SK-N-SH (cell line): Measurements from ENCODE around the gene SUCNR1. TPM values are rescaled to one million over a fixed set of nuclear protein-coding genes. Genes with fewer than 3 reads are reported as not detected.

Experiments
- CTCF ChIA-PET: fragments of 300-600, 350-600 bp; formaldehyde crosslinking; extraction: SDS; loops from one replicate; lab custom pipeline; 2021; lab: Yijun Ruan, JAX
- POLR2A ChIA-PET: fragments of 350-600 bp; sonication (Branson Sonifier 250); formaldehyde crosslinking; extraction: SDS; loops from one replicate; lab custom pipeline; 2020; ENCODE audit warnings: antibody characterized with exemption, inconsistent platforms; lab: Yijun Ruan, JAX
- DNase-seq: peaks from one replicate; pipeline ENCODE4 v3.0.0; 2012
- H2AFZ ChIP-seq: fragments of 200-600 bp; sonication (generic); 2 replicates; pipeline ENCODE4 v1.8.1; 2016; ENCODE audit warnings: antibody characterized with exemption, mild to moderate bottlenecking, low read depth
- H3F3A ChIP-seq: fragments of 200-600 bp; sonication (generic); replicated peaks from 2 replicates; pipeline ENCODE3; 2016; ENCODE audit warnings: antibody characterized with exemption, mild to moderate bottlenecking; ENCODE audit not compliant: insufficient read depth
- H3K27ac ChIP-seq, 2 experiments: fragments of 200-500 bp in 1 of 2; fragments of 200-600 bp in 1 of 2; sonication (Bioruptor generic) in 1 of 2; sonication (generic), shearing (Covaris generic) in 1 of 2; 2 replicates each; pipeline versions ENCODE4 v1.5.1 to v1.6.1; 2014 to 2016; ENCODE audit warnings: low read depth in 2 of 2, inconsistent platforms in 1 of 2, low read length in 1 of 2, mild to moderate bottlenecking in 1 of 2, mixed read lengths in 1 of 2
- H3K27me3 ChIP-seq: fragments of 200-600 bp; sonication (generic), shearing (Covaris generic); 2 replicates; pipeline ENCODE4 v1.6.1; 2016; ENCODE audit warnings: mixed run types; ENCODE audit not compliant: insufficient read depth
- H3K36me3 ChIP-seq, 2 experiments: fragments of 200-500 bp in 1 of 2; fragments of 200-600 bp in 1 of 2; sonication (Bioruptor generic) in 1 of 2; sonication (generic) in 1 of 2; replicated peaks in 1 of 2; 2 replicates each; pipeline versions ENCODE3 to v1.5.1; 2014 to 2016; ENCODE audit warnings: low read length in 1 of 2, mild to moderate bottlenecking in 1 of 2; ENCODE audit not compliant: insufficient read depth in 2 of 2, control insufficient read depth in 1 of 2
- H3K4me1 ChIP-seq, 2 experiments: fragments of 200-500 bp in 1 of 2; fragments of 200-600 bp in 1 of 2; sonication (Bioruptor generic) in 1 of 2; sonication (generic), shearing (Covaris generic) in 1 of 2; 2 replicates each; pipeline versions ENCODE4 v1.5.1 to v1.6.1; 2014 to 2016; ENCODE audit warnings: low read depth in 1 of 2, low read length in 1 of 2, mixed run types in 1 of 2; ENCODE audit not compliant: insufficient read depth in 2 of 2, control insufficient read depth in 1 of 2
- H3K4me2 ChIP-seq: fragments of 200-600 bp; sonication (generic), shearing (Covaris generic); 2 replicates; pipeline ENCODE4 v1.6.1; 2017; ENCODE audit warnings: mixed run types
- H3K4me3 ChIP-seq, 2 experiments: fragments of 200-500 bp in 1 of 2; fragments of 200-600 bp in 1 of 2; sonication (Bioruptor generic) in 1 of 2; sonication (generic), shearing (Covaris generic) in 1 of 2; 2 replicates each; pipeline versions ENCODE4 v1.5.1 to v1.8.1; 2014 to 2016; ENCODE audit warnings: low read depth in 2 of 2, inconsistent platforms in 1 of 2, low read length in 1 of 2, mild to moderate bottlenecking in 1 of 2, mixed read lengths in 1 of 2, moderate library complexity in 1 of 2
- H3K79me2 ChIP-seq: fragments of 200-600 bp; sonication (generic); 2 replicates; pipeline ENCODE4 v1.8.1; 2017; ENCODE audit warnings: mild to moderate bottlenecking; ENCODE audit not compliant: insufficient read depth
- H3K9ac ChIP-seq: fragments of 200-600 bp; sonication (generic); 2 replicates; pipeline ENCODE4 v1.6.1; 2017; ENCODE audit warnings: mixed run types
- H3K9me2 ChIP-seq: fragments of 200-600 bp; sonication (generic); 2 replicates; pipeline ENCODE4 v1.6.1; 2017; ENCODE audit warnings: mixed run types
- H3K9me3 ChIP-seq: fragments of 200-600 bp; sonication (generic); 2 replicates; pipeline ENCODE4 v1.6.1; 2017; ENCODE audit warnings: mixed run types, mild to moderate bottlenecking, moderate library complexity
- H4K20me1 ChIP-seq: fragments of 200-600 bp; sonication (generic); 2 replicates; pipeline ENCODE4 v1.6.1; 2017; ENCODE audit warnings: mild to moderate bottlenecking, mixed run types; ENCODE audit not compliant: insufficient read depth
- EZH2phosphoT487 ChIP-seq: fragments of 200-600 bp; sonication (generic); IDR thresholded peaks from 2 replicates; pipeline ENCODE4 v1.6.1; 2017; ENCODE audit warnings: low read depth, mixed run types, mild to moderate bottlenecking, antibody characterized with exemption, moderate library complexity, borderline replicate concordance
- FOXM1 ChIP-seq: IDR thresholded peaks from 2 replicates; pipeline ENCODE4 v1.4.0; 2012; ENCODE audit warnings: low read depth, mild to moderate bottlenecking
- JUND ChIP-seq: IDR thresholded peaks from 2 replicates; pipeline ENCODE4 v1.4.0; 2012
- MEF2A ChIP-seq: IDR thresholded peaks from 2 replicates; pipeline ENCODE4 v1.4.0; 2012; ENCODE audit warnings: low read depth, borderline replicate concordance
- RAD21 ChIP-seq: IDR thresholded peaks from 2 replicates; pipeline ENCODE4 v1.6.1; 2012; ENCODE audit warnings: mild to moderate bottlenecking, low read length
- RCOR1 ChIP-seq: fragments of 150-350 bp; IDR thresholded peaks from 2 replicates; pipeline ENCODE4 v1.6.1; 2017; ENCODE audit warnings: antibody characterized with exemption, low read length
- RFX5 ChIP-seq: IDR thresholded peaks from 2 replicates; pipeline ENCODE4 v1.6.1; 2012; ENCODE audit warnings: mild to moderate bottlenecking, improper control_type of control experiment, low read length
- TAF1 ChIP-seq: IDR thresholded peaks from 2 replicates; pipeline ENCODE4 v1.6.1; 2012; ENCODE audit warnings: low read depth, mild to moderate bottlenecking, low read length, moderate library complexity, borderline replicate concordance
- TEAD4 ChIP-seq: IDR thresholded peaks from 2 replicates; pipeline ENCODE4 v1.4.0; 2012; ENCODE audit warnings: mild to moderate bottlenecking, borderline replicate concordance; ENCODE audit not compliant: insufficient read depth
- WGBS: methylation state at CpG from one replicate; pipeline ENCODE4 v1.1.6; 2017; ENCODE audit warnings: low lambda C conversion rate; 5-methylcytosine and 5-hydroxymethylcytosine counted together
- polyA plus RNA-seq, 3 experiments: library from polyadenylated mRNA; depleted of rRNA; stranded (reverse); fragments of >200 nt; gene quantifications; 2 replicates each; pipeline ENCODE4 v1.2.3, GENCODE V29; 2012
- TF ChIP-seq, protein P1 (sequence below): IDR thresholded peaks from 2 replicates; pipeline ENCODE4 v1.6.1; 2012; ENCODE audit warnings: mild to moderate bottlenecking, low read depth, low read length, moderate library complexity

SUCNR1 gene
- polyA plus RNA-seq, 1 of the 3 experiments (the other 2 are of a cell fraction) = 1.5 TPM

DNA sequence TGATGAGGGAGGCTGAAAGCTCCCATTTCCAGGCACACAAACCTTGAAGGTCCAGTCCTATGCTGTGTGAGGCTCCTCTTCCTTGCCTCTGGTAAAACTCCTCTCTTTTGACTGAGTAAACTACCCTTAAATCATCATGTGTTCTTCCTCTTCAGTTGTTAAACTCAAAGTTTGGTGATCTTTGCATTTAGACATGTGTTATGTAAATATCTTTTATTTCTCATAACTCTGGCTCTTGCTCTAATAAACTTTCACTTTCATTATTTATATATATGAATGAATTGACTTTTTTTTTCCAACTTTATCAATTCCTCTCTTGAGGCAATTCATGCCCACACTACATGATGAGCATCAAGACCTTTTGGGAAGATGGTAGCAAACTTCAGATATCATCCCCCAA, 26.6 kb downstream of the SUCNR1 start:
- POLR2A ChIA-PET = no interaction called here
- H3K4me1 ChIP-seq = peaks cover 0 to 48% of the 10 kb centered on the region in 2 experiments; a peak in 1 of 4 replicates
- peak overlapping the region; percentile 60; the same call in 1 of the 2 replicates for H3K4me2 ChIP-seq

DNA sequence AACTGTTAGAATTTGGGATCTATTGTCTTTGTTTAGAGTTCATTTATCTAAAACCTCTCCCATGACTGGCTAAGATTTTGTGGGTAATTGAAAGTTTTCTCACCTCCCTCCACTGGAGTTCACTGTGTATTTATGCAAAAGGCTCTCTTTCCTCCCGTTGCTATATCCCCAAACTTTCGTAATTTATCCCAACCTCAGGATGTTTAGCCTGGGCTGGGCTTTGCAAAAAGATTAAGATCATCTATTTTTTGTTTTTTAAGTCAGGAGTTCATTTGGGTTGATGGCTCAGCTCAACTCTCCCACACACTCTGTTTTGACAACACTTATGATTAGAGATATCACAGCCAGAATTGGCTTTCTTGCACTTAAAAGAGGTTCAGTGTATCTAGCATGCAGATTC, 27.0 kb downstream of the SUCNR1 start:
- peak overlapping the region; percentile 67 to 89 for H3K27ac ChIP-seq
- CTCF ChIA-PET = no interaction called here
- peaks cover 0 to 51% of the 10 kb centered on the region in 2 experiments; a peak in 1 of 4 replicates for H3K4me1 ChIP-seq
- H4K20me1 ChIP-seq = no peaks in the 10 kb centered on the region
- H3K79me2 ChIP-seq = peaks cover 45% of the 10 kb centered on the region; the same call in 1 of the 2 replicates
- H3K9ac ChIP-seq = peak overlapping the region; percentile 32; the same call in 1 of the 2 replicates
- no peaks in the 10 kb centered on the region for H3K27me3 ChIP-seq
- no peaks in the 10 kb centered on the region for H3K36me3 ChIP-seq
- no peak for DNase-seq
- H3F3A ChIP-seq = peaks cover 55% of the 10 kb centered on the region
- 0 out of 2 replicates have a peak overlapping the region, but pooled peaks have one; percentile 60 for H3K4me2 ChIP-seq
- no peaks in the 10 kb centered on the region for H3K9me3 ChIP-seq
- no peak overlapping the region for H2AFZ ChIP-seq
- TF ChIP-seq FOXM1 (no peak), TAF1 (no peak), JUND (no peak), MEF2A (no peak), EZH2phosphoT487 (no peak), RFX5 (no peak), TEAD4 (no peak), RAD21 (no peak), RCOR1 (no peak)
- TF ChIP-seq, protein P1, sequence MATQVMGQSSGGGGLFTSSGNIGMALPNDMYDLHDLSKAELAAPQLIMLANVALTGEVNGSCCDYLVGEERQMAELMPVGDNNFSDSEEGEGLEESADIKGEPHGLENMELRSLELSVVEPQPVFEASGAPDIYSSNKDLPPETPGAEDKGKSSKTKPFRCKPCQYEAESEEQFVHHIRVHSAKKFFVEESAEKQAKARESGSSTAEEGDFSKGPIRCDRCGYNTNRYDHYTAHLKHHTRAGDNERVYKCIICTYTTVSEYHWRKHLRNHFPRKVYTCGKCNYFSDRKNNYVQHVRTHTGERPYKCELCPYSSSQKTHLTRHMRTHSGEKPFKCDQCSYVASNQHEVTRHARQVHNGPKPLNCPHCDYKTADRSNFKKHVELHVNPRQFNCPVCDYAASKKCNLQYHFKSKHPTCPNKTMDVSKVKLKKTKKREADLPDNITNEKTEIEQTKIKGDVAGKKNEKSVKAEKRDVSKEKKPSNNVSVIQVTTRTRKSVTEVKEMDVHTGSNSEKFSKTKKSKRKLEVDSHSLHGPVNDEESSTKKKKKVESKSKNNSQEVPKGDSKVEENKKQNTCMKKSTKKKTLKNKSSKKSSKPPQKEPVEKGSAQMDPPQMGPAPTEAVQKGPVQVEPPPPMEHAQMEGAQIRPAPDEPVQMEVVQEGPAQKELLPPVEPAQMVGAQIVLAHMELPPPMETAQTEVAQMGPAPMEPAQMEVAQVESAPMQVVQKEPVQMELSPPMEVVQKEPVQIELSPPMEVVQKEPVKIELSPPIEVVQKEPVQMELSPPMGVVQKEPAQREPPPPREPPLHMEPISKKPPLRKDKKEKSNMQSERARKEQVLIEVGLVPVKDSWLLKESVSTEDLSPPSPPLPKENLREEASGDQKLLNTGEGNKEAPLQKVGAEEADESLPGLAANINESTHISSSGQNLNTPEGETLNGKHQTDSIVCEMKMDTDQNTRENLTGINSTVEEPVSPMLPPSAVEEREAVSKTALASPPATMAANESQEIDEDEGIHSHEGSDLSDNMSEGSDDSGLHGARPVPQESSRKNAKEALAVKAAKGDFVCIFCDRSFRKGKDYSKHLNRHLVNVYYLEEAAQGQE = no peak
- POLR2A ChIA-PET = no interaction called here
- no peaks in the 10 kb centered on the region for H3K9me2 ChIP-seq
- 33% methylated on average over 2 of the region's 2 CpGs for WGBS
- no peak overlapping the region for H3K4me3 ChIP-seq

More for the DNA sequence above, 26.6 kb downstream of the SUCNR1 start:
- H3K27ac ChIP-seq = peak overlapping the region; percentile 67 to 89; a peak in 3 of 4 replicates
- 0 out of 2 replicates have a peak overlapping the region, but pooled peaks have one; percentile 32 for H3K9ac ChIP-seq
- no peaks in the 10 kb centered on the region for H3K9me2 ChIP-seq
- TF ChIP-seq RAD21 = no peak
- no peaks in the 10 kb centered on the region for H3K9me3 ChIP-seq
- H4K20me1 ChIP-seq = no peaks in the 10 kb centered on the region
- peaks cover 60% of the 10 kb centered on the region for H3F3A ChIP-seq
- no peaks in the 10 kb centered on the region for H3K36me3 ChIP-seq
- CTCF ChIA-PET = no interaction called here
- no peak for DNase-seq
- no peak overlapping the region for H3K4me3 ChIP-seq
- H2AFZ ChIP-seq = no peak overlapping the region
- H3K27me3 ChIP-seq = no peaks in the 10 kb centered on the region
- peaks cover 43% of the 10 kb centered on the region; the same call in 1 of the 2 replicates for H3K79me2 ChIP-seq
